Thyroid gland (tissue), 4 donors: ENCODE results near the gene FAM50B. TPM values are rescaled to one million over a fixed set of nuclear protein-coding genes. Genes with fewer than 3 reads are reported as not detected.

Source experiments
- DNase-seq, 2 donors: peaks; one replicate each; pipeline ENCODE4 v3.0.0-alpha.2; 2019
- H3K27ac ChIP-seq, 3 donors: fragments of 200-600 bp; sonication (generic); 1 replicate in 2 of 3; 2 replicates in 1 of 3; pipeline ENCODE4 v1.5.1; 2016 to 2019; ENCODE audit warnings: mild to moderate bottlenecking in 1 of 3, moderate library complexity in 1 of 3
- H3K27me3 ChIP-seq: fragments of 200-600 bp; sonication (generic); one replicate; pipeline ENCODE4 v1.5.1; 2019
- H3K36me3 ChIP-seq, 2 donors: fragments of 200-600 bp; sonication (generic); one replicate each; pipeline ENCODE4 v1.5.1; 2016 to 2019
- H3K4me1 ChIP-seq, 2 donors: fragments of 200-600 bp; sonication (generic); one replicate each; pipeline ENCODE4 v1.5.1; 2017 to 2019
- H3K4me3 ChIP-seq, 3 donors: fragments of 200-600 bp; sonication (generic); replicated peaks in 1 of 3; 1 replicate in 2 of 3; 2 replicates in 1 of 3; pipeline ENCODE4 v1.5.1; 2016; ENCODE audit warnings: mild to moderate bottlenecking in 1 of 3
- H3K9me3 ChIP-seq: fragments of 200-600 bp; sonication (generic); one replicate; pipeline ENCODE4 v1.5.1; 2017
- CTCF ChIP-seq, 6 experiments: fragments of 200-600 bp in 3 of 6; fragments of 450-650 bp in 3 of 6; sonication (generic) in 3 of 6; IDR thresholded peaks; one replicate each; pipeline ENCODE4 v1.5.1; 2016 to 2019; ENCODE audit warnings: antibody characterized with exemption in 6 of 6, mild to moderate bottlenecking in 2 of 6, inconsistent platforms in 1 of 6, moderate library complexity in 1 of 6
- POLR2A ChIP-seq, 2 donors: fragments of 450-650 bp; IDR thresholded peaks; one replicate each; pipeline ENCODE4 v1.6.1; 2017; ENCODE audit warnings: antibody characterized with exemption in 2 of 2, mild to moderate bottlenecking in 2 of 2, moderate library complexity in 1 of 2
- WGBS, 2 donors: methylation state at CpG; one replicate each; pipeline ENCODE4 v1.1.5; 2017; 5-methylcytosine and 5-hydroxymethylcytosine counted together
- intact Hi-C: fragments of 100-400 bp; cut with DNase I; formaldehyde crosslinking; loops from one replicate; pipeline ENCODE4 v1.15.1; 2023
- total RNA-seq, 4 donors: library from RNA; depleted of rRNA; stranded (reverse); fragments of >200 nt; gene quantifications; one replicate each; pipeline ENCODE4 v1.2.3, GENCODE V29; 2016

FAM50B gene
- total RNA-seq, 4 donors from 2014 or later, result 18.4 to 40.9 (median 20.3) TPM

DNA sequence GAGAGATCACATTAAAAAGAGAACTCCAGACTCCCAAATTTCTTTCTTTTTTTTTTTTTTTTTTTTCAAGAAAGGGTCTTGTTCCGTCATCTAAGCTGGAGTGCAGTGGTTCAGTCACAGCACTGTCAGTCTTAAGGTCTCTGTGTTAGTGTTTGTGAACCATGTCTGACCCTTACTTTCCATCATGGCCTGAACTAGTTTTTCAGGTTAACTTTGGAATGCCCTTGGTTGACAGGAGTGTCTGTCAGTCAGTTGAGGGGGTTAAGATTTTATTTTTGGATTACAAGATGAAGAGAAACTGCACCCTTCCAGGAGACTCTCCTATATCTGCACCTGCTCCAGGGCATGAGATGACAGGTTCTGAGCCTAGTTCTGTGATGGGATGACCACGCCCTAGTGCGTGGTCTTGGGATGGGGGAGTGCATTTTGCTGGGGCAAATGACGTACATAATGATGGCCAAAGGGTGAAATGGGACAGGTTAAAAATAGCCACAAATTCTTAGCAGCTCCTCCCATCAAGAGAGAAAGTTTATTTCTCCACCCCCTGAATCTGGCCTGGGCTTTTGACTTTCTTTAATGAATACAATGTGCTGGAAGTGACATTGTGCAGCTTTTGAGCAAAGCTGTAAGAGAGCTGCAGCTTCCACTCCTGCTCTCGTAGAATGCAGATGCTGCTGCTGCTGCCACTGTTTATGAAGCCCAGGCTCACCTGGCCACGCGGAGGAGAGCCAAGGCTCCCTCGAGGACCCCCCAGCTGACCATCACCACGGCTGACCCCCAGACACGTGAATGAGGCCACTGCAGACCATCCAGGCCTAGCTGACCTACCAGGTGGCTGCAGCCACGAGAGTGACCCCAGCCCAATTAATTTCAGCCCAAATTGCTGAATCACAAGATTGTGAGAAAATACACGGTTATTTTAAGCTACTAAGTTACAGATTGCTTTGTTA, 29.7 kb upstream of the FAM50B start:
- Histone ChIP-seq H3K9me3 (no peaks in the 10 kb centered on the region), H3K27ac (no peak overlapping the region), H3K4me3 (no peak overlapping the region), H3K4me1 (peaks cover 1 to 11% of the 10 kb centered on the region in 2 donors), H3K27me3 (no peaks in the 10 kb centered on the region), H3K36me3 (no peaks in the 10 kb centered on the region)
- WGBS, 2 donors, result 77 to 79% methylated on average over 12 of the region's 12 CpGs
- TF ChIP-seq POLR2A (IDR thresholded peaks at IDR 0.05) (no peak), CTCF (IDR thresholded peaks at IDR 0.05) (no peak)
- no peak for DNase-seq
- intact Hi-C loops, result no loop called here

GRCh38 chr6:3820563-3820962, 28.6 kb upstream of the FAM50B start:
- intact Hi-C loops, result no loop called here
- WGBS, 2 donors, result 74 to 76% methylated on average over 6 to 8 of the region's 8 CpGs

DNA sequence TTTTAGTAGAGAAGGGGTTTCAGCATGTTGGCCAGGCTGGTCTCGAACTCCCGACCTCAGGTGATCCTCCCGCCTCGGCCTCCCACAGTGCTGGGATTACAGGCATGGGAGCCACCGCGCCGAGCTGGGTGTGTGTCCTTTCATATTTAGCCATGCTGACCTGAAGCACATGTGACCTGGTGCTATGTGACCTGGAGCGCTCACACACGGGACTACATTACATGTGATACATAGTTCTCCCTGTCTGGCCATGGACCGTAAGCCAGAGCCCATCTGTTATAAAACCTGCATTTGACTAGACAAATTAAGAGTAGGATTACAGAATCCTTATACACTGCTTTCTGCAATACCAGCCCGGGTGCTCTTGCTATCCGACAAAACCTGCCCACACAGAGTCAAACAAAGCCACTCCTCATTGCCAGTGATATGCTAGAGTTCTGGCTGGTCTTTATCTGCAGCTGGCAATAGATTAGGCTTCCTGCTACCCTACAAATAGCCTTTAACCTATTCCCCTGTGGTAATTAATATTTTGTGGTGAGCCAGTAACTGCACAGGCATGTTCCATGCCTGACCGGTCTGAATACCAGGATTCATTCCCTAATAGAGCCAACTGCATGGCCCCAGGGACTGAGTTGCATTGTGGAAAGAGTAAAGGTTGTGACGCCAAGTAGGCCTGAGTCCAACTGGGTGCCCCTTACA, 26.3 kb upstream of the FAM50B start:
- no peak for DNase-seq
- Histone ChIP-seq H3K27ac (no peak overlapping the region), H3K4me3 (no peak overlapping the region), H3K9me3 (no peaks in the 10 kb centered on the region), H3K36me3 (no peaks in the 10 kb centered on the region), H3K27me3 (no peaks in the 10 kb centered on the region), H3K4me1 (peaks cover 29 to 37% of the 10 kb centered on the region in 2 donors)
- no peak for TF ChIP-seq POLR2A (IDR thresholded peaks at IDR 0.05)
- no peak for TF ChIP-seq CTCF (IDR thresholded peaks at IDR 0.05)
- intact Hi-C loops, result no loop called here
- 87 to 89% methylated on average over 10 to 14 of the region's 14 CpGs for WGBS, 2 donors

More at GRCh38 chr6:3820563-3820962, 28.6 kb upstream of the FAM50B start:
- DNase-seq, result no peak
- Histone ChIP-seq H3K27me3 (no peaks in the 10 kb centered on the region), H3K4me1 (peaks cover 12 to 22% of the 10 kb centered on the region in 2 donors), H3K9me3 (no peaks in the 10 kb centered on the region), H3K4me3 (no peak overlapping the region), H3K36me3 (no peaks in the 10 kb centered on the region), H3K27ac (no peak overlapping the region)
- TF ChIP-seq POLR2A (IDR thresholded peaks at IDR 0.05) (no peak), CTCF (IDR thresholded peaks at IDR 0.05) (no peak)

- DNase-seq, result no peak
- Histone ChIP-seq H3K4me1 (peaks cover 29 to 37% of the 10 kb centered on the region in 2 donors), H3K36me3 (no peaks in the 10 kb centered on the region), H3K4me3 (no peak overlapping the region), H3K27me3 (no peaks in the 10 kb centered on the region), H3K9me3 (no peaks in the 10 kb centered on the region), H3K27ac (peak overlapping the region in 1 of 3 donors; percentile 98)
- WGBS, 2 donors, result 90 to 96% methylated on average over 6 of the region's 6 CpGs
- intact Hi-C loops, result loop anchor here (2.0 kb wide), 1 partner anchor 71 kb away; no protein-coding TSS in a partner anchor
- no peak for TF ChIP-seq CTCF (IDR thresholded peaks at IDR 0.05)
- no peak for TF ChIP-seq POLR2A (IDR thresholded peaks at IDR 0.05)
Measured at GRCh38 chr6:3823671-3824070, 25.5 kb upstream of the FAM50B start.
